Heart right ventricle (tissue), 16 donors: Measurements from ENCODE around the gene MAP3K5. TPM values are rescaled to one million over a fixed set of nuclear protein-coding genes. Genes with fewer than 3 reads are reported as not detected.

Experiments used
- ATAC-seq, 8 donors: fragments of 200-7000 bp; cut with Tn5 transposase; one replicate each; pipeline ENCODE4 v1.9.1; 2020; ENCODE audit warnings: mild to moderate bottlenecking in 8 of 8, moderate library complexity in 8 of 8, moderate number of reproducible peaks in 1 of 8
- DNase-seq, 2 donors: peaks; one replicate each; pipeline ENCODE4 v3.0.0-alpha.2; 2020
- H3K27ac ChIP-seq, 10 donors: fragments of 200-600 bp; sonication (generic) in 2 of 10; one replicate each; pipeline versions ENCODE4 v1.5.0 to v1.8.0; 2020 to 2022; ENCODE audit warnings: mild to moderate bottlenecking in 3 of 10
- H3K27me3 ChIP-seq, 7 donors: fragments of 200-600 bp; one replicate each; pipeline ENCODE4 v1.8.0; 2021 to 2022; ENCODE audit warnings: mild to moderate bottlenecking in 2 of 7
- H3K36me3 ChIP-seq, 9 donors: fragments of 200-600 bp; sonication (generic) in 1 of 9; one replicate each; pipeline versions ENCODE4 v1.5.0 to v1.8.0; 2020 to 2022; ENCODE audit warnings: mild to moderate bottlenecking in 2 of 9
- H3K4me1 ChIP-seq, 9 donors: fragments of 200-600 bp; sonication (generic) in 1 of 9; one replicate each; pipeline versions ENCODE4 v1.5.0 to v1.8.0; 2020 to 2022; ENCODE audit warnings: mild to moderate bottlenecking in 4 of 9
- H3K4me3 ChIP-seq, 10 donors: fragments of 200-600 bp; sonication (generic) in 2 of 10; one replicate each; pipeline versions ENCODE4 v1.5.0 to v1.8.0; 2020 to 2022; ENCODE audit warnings: mild to moderate bottlenecking in 7 of 10, moderate library complexity in 2 of 10
- H3K9me3 ChIP-seq, 11 donors: fragments of 200-600 bp in 10 of 11; sonication (generic) in 2 of 11; one replicate each; pipeline versions ENCODE4 v1.5.0 to v1.8.0; 2013 to 2022; ENCODE audit warnings: mild to moderate bottlenecking in 2 of 11, control low read depth in 1 of 11, moderate library complexity in 1 of 11
- WGBS, 2 donors: extraction: QIAGEN DNeasy Blood & Tissue Kit; methylation state at CpG; one replicate each; pipeline ENCODE4 v1.1.7; 2013; ENCODE audit warnings: inconsistent platforms in 1 of 2; 5-methylcytosine and 5-hydroxymethylcytosine counted together
- intact Hi-C, 10 donors: fragments of 100-400 bp; cut with DNase I; formaldehyde crosslinking; loops; one replicate each; pipeline versions ENCODE4 v1.11.1 to v1.14.2; 2022
- polyA plus RNA-seq, 2 donors: library from polyadenylated mRNA; stranded (reverse); fragments of 200-250 nt; gene quantifications; one replicate each; pipeline ENCODE4 v1.2.3, GENCODE V29; 2013
- total RNA-seq, 10 donors: library from RNA; stranded (reverse); fragmentation: NEBNext Ultra II Directional in 3 of 10; extraction: Animal tissue kit (Norgen Biotek cat#: 25700) in 3 of 10; gene quantifications; one replicate each; pipeline versions ENCODE4 v1.2.1 to v1.2.4, GENCODE V29; 2021 to 2023
- TF ChIP-seq, protein P1 (sequence below), 9 donors: fragments of 200-600 bp; sonication (generic) in 2 of 9; IDR thresholded peaks; one replicate each; pipeline versions ENCODE4 v1.5.0 to v1.8.0; 2021 to 2022; ENCODE audit warnings: antibody characterized with exemption in 9 of 9, mild to moderate bottlenecking in 5 of 9, moderate library complexity in 1 of 9
- donor health status: Arrhythmogenic right ventricular cardiomyopathy.
- donor health status: ischemic (EF 13 %, LVEDD 7.1; RV severe dilation, severe dysfunction).
- donor health status: healthy with polysubstance abuse.
- donor health status: DM: no; HTN: yes; CAD: no.
- donor health status: DM: no; HTN: no; CAD: no.
- donor health status: ischemic (EF 25% LVEDD 6.9; RV normal size, moderate dysfunction).
- donor health status: ischemic (EF 25% LVEDD 5.7; RV mildly dilated, moderate dysfunction).
- donor health status: healthy.
- donor health status: DM: yes; HTN: yes; CAD: no.
- donor health status: Ischemic cardiomyopathy.
- donor health status: ischemic (EF 35%, LVEDD 5.7; RV mildly dilated, moderate dysfunction).
- donor health status: nonischemic (EF 11% LVEDD 7.7; RV severe dilation, severe dysfunction).
- donor health status: DM: yes; HTN: yes; CAD: no.
- donor health status: PGD.
- donor health status: ischemic (EF 29% LVEDD 5.4; RV normal size, mild dysfunction).
- donor health status: nonischemic (EF 23%, LVEDD 6.1; RV moderate dilation, normal function).

MAP3K5 gene
- total and polyA plus RNA-seq, 12 donors, result 5.1 to 35.7 (median 27.8) TPM

DNA sequence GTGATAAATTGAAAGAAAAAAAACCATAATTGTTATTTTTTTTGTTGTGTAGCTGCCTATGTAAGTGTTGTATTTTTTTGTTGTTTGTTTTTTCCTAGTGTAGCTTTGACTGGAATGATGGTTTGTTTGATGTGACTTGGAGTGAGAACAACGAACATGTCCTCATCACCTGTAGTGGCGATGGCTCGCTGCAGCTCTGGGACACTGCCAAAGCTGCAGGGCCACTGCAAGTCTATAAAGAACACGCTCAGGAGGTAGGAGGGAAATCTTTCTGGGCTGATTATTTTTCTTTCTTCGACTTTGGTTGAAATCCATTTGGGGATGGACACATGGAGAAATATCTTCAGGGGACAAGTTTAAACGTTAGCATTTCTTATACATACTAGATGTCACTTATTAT is 33.9 kb upstream of the MAP3K5 start:
- Histone ChIP-seq H3K4me3 (no peak overlapping the region), H3K9me3 (peaks cover 0 to 6% (median 0%) of the 10 kb centered on the region in 11 donors), H3K27ac (peak overlapping the region in 4 of 10 donors; percentile 6 to 38 (median 30)), H3K27me3 (no peaks in the 10 kb centered on the region), H3K36me3 (peaks cover 0 to 50% (median 0%) of the 10 kb centered on the region in 9 donors), H3K4me1 (peaks cover 4 to 38% (median 13%) of the 10 kb centered on the region in 9 donors)
- DNase-seq (peak in 1 of 2 donors; percentile 46), ATAC-seq (no peak)
- intact Hi-C loops, result no loop called here
- WGBS, 2 donors, result 50 to 66% methylated on average over 6 of the region's 6 CpGs
- TF ChIP-seq, protein P1, sequence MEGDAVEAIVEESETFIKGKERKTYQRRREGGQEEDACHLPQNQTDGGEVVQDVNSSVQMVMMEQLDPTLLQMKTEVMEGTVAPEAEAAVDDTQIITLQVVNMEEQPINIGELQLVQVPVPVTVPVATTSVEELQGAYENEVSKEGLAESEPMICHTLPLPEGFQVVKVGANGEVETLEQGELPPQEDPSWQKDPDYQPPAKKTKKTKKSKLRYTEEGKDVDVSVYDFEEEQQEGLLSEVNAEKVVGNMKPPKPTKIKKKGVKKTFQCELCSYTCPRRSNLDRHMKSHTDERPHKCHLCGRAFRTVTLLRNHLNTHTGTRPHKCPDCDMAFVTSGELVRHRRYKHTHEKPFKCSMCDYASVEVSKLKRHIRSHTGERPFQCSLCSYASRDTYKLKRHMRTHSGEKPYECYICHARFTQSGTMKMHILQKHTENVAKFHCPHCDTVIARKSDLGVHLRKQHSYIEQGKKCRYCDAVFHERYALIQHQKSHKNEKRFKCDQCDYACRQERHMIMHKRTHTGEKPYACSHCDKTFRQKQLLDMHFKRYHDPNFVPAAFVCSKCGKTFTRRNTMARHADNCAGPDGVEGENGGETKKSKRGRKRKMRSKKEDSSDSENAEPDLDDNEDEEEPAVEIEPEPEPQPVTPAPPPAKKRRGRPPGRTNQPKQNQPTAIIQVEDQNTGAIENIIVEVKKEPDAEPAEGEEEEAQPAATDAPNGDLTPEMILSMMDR (IDR thresholded peaks at IDR 0.05), result no peak

DNA sequence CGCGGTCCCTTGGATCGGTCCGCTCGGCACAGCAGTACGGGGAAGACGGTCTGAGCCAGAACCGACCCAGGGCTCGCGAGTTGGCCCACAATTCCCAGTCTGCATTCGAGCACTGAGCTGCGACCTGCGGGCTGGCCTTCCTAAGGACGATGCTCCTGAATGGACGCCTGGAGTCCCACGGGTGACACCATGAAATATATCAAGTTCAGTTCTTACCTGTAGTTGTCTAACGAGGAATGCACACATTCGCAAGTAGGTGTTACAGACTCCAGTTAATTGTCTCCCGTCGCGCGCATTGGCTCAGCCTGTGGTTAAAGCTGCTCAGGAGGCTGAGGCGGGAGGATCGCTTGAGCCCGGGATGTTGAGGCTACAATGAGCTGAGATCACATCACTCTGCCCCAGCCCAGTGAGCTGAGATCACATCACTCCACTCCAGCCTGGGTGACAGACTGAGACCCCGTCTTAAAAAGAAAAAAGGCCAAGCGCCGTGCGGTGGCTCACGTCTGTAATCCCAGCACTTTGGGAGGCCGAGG is 30.9 kb upstream of the MAP3K5 start:
- intact Hi-C loops, result no loop called here
- peak in 2 of 8 donors; percentile 2 to 6 for ATAC-seq
- WGBS, 2 donors, result 51 to 55% methylated on average over 31 of the region's 31 CpGs

DNA sequence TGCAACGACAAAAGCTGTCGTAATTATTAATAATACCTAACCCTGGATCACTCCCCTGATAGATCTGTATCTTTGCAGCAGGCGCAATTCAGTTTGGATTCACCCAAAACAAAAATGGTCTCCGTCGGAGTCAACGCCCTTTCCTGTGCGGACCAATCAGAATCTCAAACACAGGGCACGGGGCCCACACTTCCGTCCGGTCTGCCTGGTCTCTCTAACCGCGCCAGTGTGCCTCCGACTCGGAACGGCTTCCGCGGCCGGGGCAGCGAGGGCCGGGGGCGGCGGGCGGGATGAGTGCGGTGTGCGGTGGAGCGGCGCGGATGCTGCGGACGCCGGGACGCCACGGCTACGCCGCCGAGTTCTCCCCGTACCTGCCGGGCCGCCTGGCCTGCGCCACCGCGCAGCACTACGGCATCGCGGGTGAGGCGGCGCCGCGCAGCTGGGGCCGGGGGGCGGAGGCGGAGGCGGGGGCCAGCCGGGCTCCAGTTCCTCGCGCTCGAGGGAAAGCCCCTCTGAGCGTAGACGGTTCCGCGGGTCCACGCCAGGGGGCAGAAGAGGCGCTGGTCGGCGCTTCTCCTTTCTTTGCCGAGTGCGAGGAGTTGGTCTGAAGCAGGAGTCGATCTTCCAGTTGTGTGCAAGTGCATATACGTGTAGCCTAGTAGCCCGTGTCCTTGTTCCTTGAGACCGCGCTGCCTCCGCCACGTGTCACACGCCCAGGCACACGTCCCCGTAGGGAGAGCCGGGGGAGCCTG is 30.3 kb upstream of the MAP3K5 start, which contains the start of gene PEX7:
TSS of gene PEX7 (plus strand) at position 217 of the 752 bp plus-strand sequence. CDS start at position 291, 74 bp downstream.
- no peaks in the 10 kb centered on the region for H3K9me3 ChIP-seq
- peak within 1 kb of the TSS; percentile 84 to 98 (median 93) for H3K27ac ChIP-seq
- TF ChIP-seq, protein P1 (IDR thresholded peaks at IDR 0.05), result peak; percentile 48 to 82 (median 70)
- no peaks in the 10 kb centered on the region for H3K27me3 ChIP-seq
- H3K36me3 ChIP-seq, result peaks cover 0 to 21% (median 0%) of the 10 kb centered on the region in 9 donors
- DNase-seq (peak; percentile 88 to 93), ATAC-seq (peak; percentile 93 to 98 (median 95))
- 0 to 1% methylated on average over 75 to 78 of the region's 78 CpGs for WGBS, 2 donors
- peaks cover 4 to 47% (median 17%) of the 10 kb centered on the region in 9 donors for H3K4me1 ChIP-seq
- intact Hi-C loops, result no loop called here
- peak within 1 kb of the TSS; percentile 34 to 82 (median 70) for H3K4me3 ChIP-seq

More for the DNA sequence above, 30.9 kb upstream of the MAP3K5 start:
- Histone ChIP-seq H3K36me3 (peaks cover 0 to 27% (median 0%) of the 10 kb centered on the region in 9 donors), H3K4me1 (peaks cover 4 to 47% (median 17%) of the 10 kb centered on the region in 9 donors), H3K27me3 (no peaks in the 10 kb centered on the region), H3K4me3 (peak overlapping the region; percentile 34 to 82 (median 70)), H3K27ac (peak overlapping the region; percentile 84 to 98 (median 93)), H3K9me3 (no peaks in the 10 kb centered on the region)
- peak in 1 of 2 donors; percentile 17 for DNase-seq
- TF ChIP-seq, protein P1 (IDR thresholded peaks at IDR 0.05), result no peak

DNA sequence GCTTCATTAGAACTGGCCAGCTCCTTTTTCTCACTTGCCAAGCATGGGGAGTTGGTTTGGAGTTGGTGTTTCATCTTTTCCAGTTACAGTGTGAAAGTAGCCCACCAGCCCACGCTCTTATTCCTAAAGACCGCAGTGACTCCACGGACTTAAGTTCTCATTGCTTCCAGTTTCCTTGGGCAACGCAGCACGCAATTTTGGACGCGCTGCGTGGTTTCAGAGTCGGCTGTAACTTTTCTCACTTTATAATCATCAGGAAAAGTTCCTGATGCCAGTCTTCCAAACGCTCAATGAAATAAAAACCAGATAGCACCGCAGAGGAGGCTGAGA is 29.7 kb upstream of the MAP3K5 start:
- Histone ChIP-seq H3K9me3 (no peaks in the 10 kb centered on the region), H3K27me3 (no peaks in the 10 kb centered on the region), H3K4me3 (peak overlapping the region; percentile 34 to 82 (median 70)), H3K27ac (peak overlapping the region; percentile 84 to 98 (median 93)), H3K36me3 (peaks cover 0 to 19% (median 0%) of the 10 kb centered on the region in 9 donors), H3K4me1 (peaks cover 4 to 47% (median 17%) of the 10 kb centered on the region in 9 donors)
- ATAC-seq, result no peak
- 0 to 1% methylated on average over 11 of the region's 11 CpGs for WGBS, 2 donors
- TF ChIP-seq, protein P1 (IDR thresholded peaks at IDR 0.05), result no peak
- intact Hi-C loops, result no loop called here
- no peak for DNase-seq
